WTC11 (cell line): Measurements from ENCODE around the gene RDH8. TPM values are rescaled to one million over a fixed set of nuclear protein-coding genes. Genes with fewer than 3 reads are reported as not detected.

Source experiments
- ATAC-seq: fragments of 200-7000 bp; cut with Tn5 transposase; 2 replicates; pipeline ENCODE4 v1.10.0; 2021; ENCODE audit warnings: mild to moderate bottlenecking, moderate library complexity
- CTCF ChIA-PET: fragments of 300-600 bp; sonication (Branson Sonifier 250); formaldehyde crosslinking; loops from one replicate; lab custom pipeline; 2021; ENCODE audit warnings: antibody characterized with exemption; lab: Charles Lee
- POLR2A ChIA-PET: fragments of 350-600 bp; sonication (Branson Sonifier 250); formaldehyde crosslinking; loops from one replicate; lab custom pipeline; 2021; ENCODE audit warnings: antibody characterized with exemption; lab: Charles Lee
- DNase-seq: peaks from one replicate; pipeline ENCODE4 v3.0.0; 2021; ENCODE audit warnings: low spot score
- H3K27ac Mint-ChIP-seq: 2 replicates; pipeline ENCODE4 v1.8.0; 2021; ENCODE audit warnings: mixed read lengths
- H3K27me3 Mint-ChIP-seq: 2 replicates; pipeline ENCODE4 v1.8.0; 2021; ENCODE audit warnings: low read depth, mild to moderate bottlenecking, moderate library complexity, mixed read lengths
- H3K36me3 Mint-ChIP-seq: 2 replicates; pipeline ENCODE4 v1.8.0; 2021; ENCODE audit warnings: mixed read lengths
- H3K4me1 Mint-ChIP-seq: 2 replicates; pipeline ENCODE4 v1.8.0; 2022; ENCODE audit warnings: mixed read lengths
- H3K4me3 Mint-ChIP-seq: 2 replicates; pipeline ENCODE4 v1.8.0; 2021; ENCODE audit warnings: mild to moderate bottlenecking, moderate library complexity, mixed read lengths
- H3K9me3 Mint-ChIP-seq: 2 replicates; pipeline ENCODE4 v1.8.0; 2021; ENCODE audit warnings: mixed read lengths
- ATF1 ChIP-seq: sonication (generic); formaldehyde crosslinking; IDR thresholded peaks from 2 replicates; pipeline ENCODE4 v1.8.1; 2023; ENCODE audit warnings: mild to moderate bottlenecking, moderate library complexity, missing genetic modification reagents
- FOXJ3 ChIP-seq: sonication (generic); formaldehyde crosslinking; IDR thresholded peaks from 2 replicates; pipeline ENCODE4 v1.9.0; 2021; ENCODE audit warnings: missing genetic modification reagents, mild to moderate bottlenecking, borderline replicate concordance
- FOXK1 ChIP-seq: sonication (generic); formaldehyde crosslinking; IDR thresholded peaks from 2 replicates; pipeline ENCODE4 v1.8.0; 2022; ENCODE audit warnings: mild to moderate bottlenecking, moderate library complexity, missing genetic modification reagents
- MXD4 ChIP-seq: fragments of 250-450 bp; sonication (Bioruptor Pico); IDR thresholded peaks from 2 replicates; pipeline ENCODE4 v1.8.0; 2021; ENCODE audit warnings: mild to moderate bottlenecking, moderate library complexity, borderline replicate concordance
- MYBL2 ChIP-seq: sonication (generic); formaldehyde crosslinking; IDR thresholded peaks from 2 replicates; pipeline ENCODE4 v1.8.1; 2023; ENCODE audit warnings: mild to moderate bottlenecking, moderate library complexity, missing genetic modification reagents
- NFE2L1 ChIP-seq: sonication (generic); formaldehyde crosslinking; IDR thresholded peaks from 2 replicates; pipeline ENCODE4 v1.8.1; 2023; ENCODE audit warnings: missing genetic modification reagents
- SMAD3 ChIP-seq: sonication (generic); formaldehyde crosslinking; IDR thresholded peaks from 2 replicates; pipeline ENCODE4 v1.8.0; 2022; ENCODE audit warnings: missing genetic modification reagents, mild to moderate bottlenecking, borderline replicate concordance
- SP1 ChIP-seq: sonication (generic); formaldehyde crosslinking; conservative IDR thresholded peaks from 2 replicates; pipeline ENCODE4 v1.8.1; 2022; ENCODE audit warnings: missing genetic modification reagents
- ZNF219 ChIP-seq: sonication (generic); formaldehyde crosslinking; IDR thresholded peaks from 2 replicates; pipeline ENCODE4 v1.8.0; 2023; ENCODE audit warnings: missing genetic modification reagents, mild to moderate bottlenecking, borderline replicate concordance
- ZNF416 ChIP-seq: fragments of 250-450 bp; sonication (Bioruptor Pico); IDR thresholded peaks from 2 replicates; pipeline ENCODE4 v1.9.0; 2021; ENCODE audit warnings: mild to moderate bottlenecking, inconsistent platforms
- ZNF671 ChIP-seq: fragments of 250-450 bp; sonication (Bioruptor Pico); IDR thresholded peaks from 2 replicates; pipeline ENCODE4 v1.8.0; 2021; ENCODE audit warnings: mild to moderate bottlenecking
- total RNA-seq: library from RNA; stranded (reverse); gene quantifications from 3 replicates; pipeline ENCODE4 v1.2.3, GENCODE V29; 2021
- TF ChIP-seq, protein P1 (sequence below): fragments of 250-450 bp; sonication (Bioruptor Pico); IDR thresholded peaks from 2 replicates; pipeline ENCODE4 v1.8.0; 2021; ENCODE audit warnings: mild to moderate bottlenecking
- TF ChIP-seq, protein P2 (sequence below): sonication (generic); formaldehyde crosslinking; IDR thresholded peaks from 2 replicates; pipeline ENCODE4 v1.8.1; 2023; ENCODE audit warnings: mild to moderate bottlenecking, missing genetic modification reagents
- TF ChIP-seq, protein P3 (sequence below): sonication (generic); formaldehyde crosslinking; conservative IDR thresholded peaks from 2 replicates; pipeline ENCODE4 v1.8.1; 2023; ENCODE audit warnings: mild to moderate bottlenecking, low read depth, missing genetic modification reagents, moderate library complexity
- TF ChIP-seq, protein P4 (sequence below): sonication (generic); formaldehyde crosslinking; IDR thresholded peaks from 2 replicates; pipeline ENCODE4 v1.8.1; 2023; ENCODE audit warnings: mild to moderate bottlenecking, missing genetic modification reagents, moderate library complexity
- TF ChIP-seq, protein P5 (sequence below): fragments of 200-600 bp; IDR thresholded peaks from 2 replicates; pipeline ENCODE4 v1.8.0; 2022; ENCODE audit warnings: antibody characterized with exemption

Gene RDH8
- total RNA-seq, 1 experiment from 2014 or later, result not detected

DNA sequence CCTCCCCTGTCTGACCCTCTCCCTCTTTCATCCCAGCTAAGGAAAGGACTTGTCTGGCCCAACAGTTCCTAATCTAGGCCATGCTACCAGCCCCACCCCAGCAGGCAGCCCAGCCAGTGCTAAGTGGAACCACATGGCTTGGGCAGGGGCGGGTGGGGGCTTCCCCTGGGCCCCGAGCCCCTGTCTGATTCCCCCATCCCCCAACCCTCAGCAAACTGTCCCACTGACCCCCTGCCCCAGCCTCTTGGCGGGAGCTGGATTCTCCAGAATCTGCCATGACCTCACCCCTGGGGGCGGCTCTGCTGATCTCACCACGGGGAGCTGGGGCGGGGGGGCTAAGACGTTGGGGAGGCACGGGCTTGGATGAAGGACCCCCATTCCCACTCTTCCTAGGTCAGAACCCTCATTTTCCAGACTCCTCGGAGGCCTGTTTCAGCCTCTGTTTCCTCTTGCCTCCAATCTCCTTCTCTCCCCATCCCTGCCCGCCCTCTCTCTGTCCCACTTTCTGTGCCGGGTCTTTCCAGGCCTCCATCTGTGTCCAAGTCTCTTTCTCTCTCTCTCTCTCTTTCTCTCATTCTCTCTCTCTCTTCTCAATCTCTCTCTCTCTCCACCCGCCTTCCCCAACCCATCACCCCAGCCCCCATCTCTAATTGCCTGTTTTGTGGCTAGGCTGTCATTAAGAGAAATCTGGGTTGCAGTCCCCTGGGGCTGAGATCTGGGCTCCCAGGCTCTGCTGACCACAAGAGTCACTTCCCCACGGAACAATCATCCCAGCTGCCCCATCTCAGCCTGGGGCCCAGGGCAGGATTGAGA is 5.7 kb upstream of the RDH8 start:
- ATAC-seq (no peak), DNase-seq (no peak)
- no peaks in the 10 kb centered on the region for H3K9me3 Mint-ChIP-seq
- ChIA-PET POLR2A (interaction anchor here (0.6 kb wide), 1 partner anchor 1865 kb away, joined by 6 read pairs; no protein-coding TSS in a partner anchor), CTCF (interaction anchor here (0.6 to 2.9 kb wide), 3 partner anchors 20 to 867 kb away, joined by 3 to 13 read pairs (median 4); no protein-coding TSS in a partner anchor)
- no peak overlapping the region for H3K27ac Mint-ChIP-seq
- peaks cover 10% of the 10 kb centered on the region for H3K4me1 Mint-ChIP-seq
- H3K27me3 Mint-ChIP-seq, result peaks cover 57% of the 10 kb centered on the region
- no peaks in the 10 kb centered on the region for H3K36me3 Mint-ChIP-seq
- TF ChIP-seq, protein P1, sequence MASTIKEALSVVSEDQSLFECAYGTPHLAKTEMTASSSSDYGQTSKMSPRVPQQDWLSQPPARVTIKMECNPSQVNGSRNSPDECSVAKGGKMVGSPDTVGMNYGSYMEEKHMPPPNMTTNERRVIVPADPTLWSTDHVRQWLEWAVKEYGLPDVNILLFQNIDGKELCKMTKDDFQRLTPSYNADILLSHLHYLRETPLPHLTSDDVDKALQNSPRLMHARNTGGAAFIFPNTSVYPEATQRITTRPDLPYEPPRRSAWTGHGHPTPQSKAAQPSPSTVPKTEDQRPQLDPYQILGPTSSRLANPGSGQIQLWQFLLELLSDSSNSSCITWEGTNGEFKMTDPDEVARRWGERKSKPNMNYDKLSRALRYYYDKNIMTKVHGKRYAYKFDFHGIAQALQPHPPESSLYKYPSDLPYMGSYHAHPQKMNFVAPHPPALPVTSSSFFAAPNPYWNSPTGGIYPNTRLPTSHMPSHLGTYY, result no peak
- TF ChIP-seq, protein P2, sequence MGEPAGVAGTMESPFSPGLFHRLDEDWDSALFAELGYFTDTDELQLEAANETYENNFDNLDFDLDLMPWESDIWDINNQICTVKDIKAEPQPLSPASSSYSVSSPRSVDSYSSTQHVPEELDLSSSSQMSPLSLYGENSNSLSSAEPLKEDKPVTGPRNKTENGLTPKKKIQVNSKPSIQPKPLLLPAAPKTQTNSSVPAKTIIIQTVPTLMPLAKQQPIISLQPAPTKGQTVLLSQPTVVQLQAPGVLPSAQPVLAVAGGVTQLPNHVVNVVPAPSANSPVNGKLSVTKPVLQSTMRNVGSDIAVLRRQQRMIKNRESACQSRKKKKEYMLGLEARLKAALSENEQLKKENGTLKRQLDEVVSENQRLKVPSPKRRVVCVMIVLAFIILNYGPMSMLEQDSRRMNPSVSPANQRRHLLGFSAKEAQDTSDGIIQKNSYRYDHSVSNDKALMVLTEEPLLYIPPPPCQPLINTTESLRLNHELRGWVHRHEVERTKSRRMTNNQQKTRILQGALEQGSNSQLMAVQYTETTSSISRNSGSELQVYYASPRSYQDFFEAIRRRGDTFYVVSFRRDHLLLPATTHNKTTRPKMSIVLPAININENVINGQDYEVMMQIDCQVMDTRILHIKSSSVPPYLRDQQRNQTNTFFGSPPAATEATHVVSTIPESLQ (CRISPR knock-in tag), result no peak
- TF ChIP-seq MXD4 (CRISPR knock-in tag), result no peak
- TF ChIP-seq, protein P3, sequence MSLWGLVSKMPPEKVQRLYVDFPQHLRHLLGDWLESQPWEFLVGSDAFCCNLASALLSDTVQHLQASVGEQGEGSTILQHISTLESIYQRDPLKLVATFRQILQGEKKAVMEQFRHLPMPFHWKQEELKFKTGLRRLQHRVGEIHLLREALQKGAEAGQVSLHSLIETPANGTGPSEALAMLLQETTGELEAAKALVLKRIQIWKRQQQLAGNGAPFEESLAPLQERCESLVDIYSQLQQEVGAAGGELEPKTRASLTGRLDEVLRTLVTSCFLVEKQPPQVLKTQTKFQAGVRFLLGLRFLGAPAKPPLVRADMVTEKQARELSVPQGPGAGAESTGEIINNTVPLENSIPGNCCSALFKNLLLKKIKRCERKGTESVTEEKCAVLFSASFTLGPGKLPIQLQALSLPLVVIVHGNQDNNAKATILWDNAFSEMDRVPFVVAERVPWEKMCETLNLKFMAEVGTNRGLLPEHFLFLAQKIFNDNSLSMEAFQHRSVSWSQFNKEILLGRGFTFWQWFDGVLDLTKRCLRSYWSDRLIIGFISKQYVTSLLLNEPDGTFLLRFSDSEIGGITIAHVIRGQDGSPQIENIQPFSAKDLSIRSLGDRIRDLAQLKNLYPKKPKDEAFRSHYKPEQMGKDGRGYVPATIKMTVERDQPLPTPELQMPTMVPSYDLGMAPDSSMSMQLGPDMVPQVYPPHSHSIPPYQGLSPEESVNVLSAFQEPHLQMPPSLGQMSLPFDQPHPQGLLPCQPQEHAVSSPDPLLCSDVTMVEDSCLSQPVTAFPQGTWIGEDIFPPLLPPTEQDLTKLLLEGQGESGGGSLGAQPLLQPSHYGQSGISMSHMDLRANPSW (CRISPR knock-in tag), result no peak
- TF ChIP-seq SP1 (CRISPR knock-in tag), result no peak
- no peak for TF ChIP-seq ZNF219 (CRISPR knock-in tag)
- no peak for TF ChIP-seq MYBL2 (CRISPR knock-in tag)
- TF ChIP-seq, protein P4, sequence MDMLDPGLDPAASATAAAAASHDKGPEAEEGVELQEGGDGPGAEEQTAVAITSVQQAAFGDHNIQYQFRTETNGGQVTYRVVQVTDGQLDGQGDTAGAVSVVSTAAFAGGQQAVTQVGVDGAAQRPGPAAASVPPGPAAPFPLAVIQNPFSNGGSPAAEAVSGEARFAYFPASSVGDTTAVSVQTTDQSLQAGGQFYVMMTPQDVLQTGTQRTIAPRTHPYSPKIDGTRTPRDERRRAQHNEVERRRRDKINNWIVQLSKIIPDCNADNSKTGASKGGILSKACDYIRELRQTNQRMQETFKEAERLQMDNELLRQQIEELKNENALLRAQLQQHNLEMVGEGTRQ (CRISPR knock-in tag), result no peak
- no peak for TF ChIP-seq ZNF671 (CRISPR knock-in tag)
- TF ChIP-seq SMAD3 (CRISPR knock-in tag), result no peak
- TF ChIP-seq, protein P5, sequence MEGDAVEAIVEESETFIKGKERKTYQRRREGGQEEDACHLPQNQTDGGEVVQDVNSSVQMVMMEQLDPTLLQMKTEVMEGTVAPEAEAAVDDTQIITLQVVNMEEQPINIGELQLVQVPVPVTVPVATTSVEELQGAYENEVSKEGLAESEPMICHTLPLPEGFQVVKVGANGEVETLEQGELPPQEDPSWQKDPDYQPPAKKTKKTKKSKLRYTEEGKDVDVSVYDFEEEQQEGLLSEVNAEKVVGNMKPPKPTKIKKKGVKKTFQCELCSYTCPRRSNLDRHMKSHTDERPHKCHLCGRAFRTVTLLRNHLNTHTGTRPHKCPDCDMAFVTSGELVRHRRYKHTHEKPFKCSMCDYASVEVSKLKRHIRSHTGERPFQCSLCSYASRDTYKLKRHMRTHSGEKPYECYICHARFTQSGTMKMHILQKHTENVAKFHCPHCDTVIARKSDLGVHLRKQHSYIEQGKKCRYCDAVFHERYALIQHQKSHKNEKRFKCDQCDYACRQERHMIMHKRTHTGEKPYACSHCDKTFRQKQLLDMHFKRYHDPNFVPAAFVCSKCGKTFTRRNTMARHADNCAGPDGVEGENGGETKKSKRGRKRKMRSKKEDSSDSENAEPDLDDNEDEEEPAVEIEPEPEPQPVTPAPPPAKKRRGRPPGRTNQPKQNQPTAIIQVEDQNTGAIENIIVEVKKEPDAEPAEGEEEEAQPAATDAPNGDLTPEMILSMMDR, result no peak
- TF ChIP-seq FOXK1 (CRISPR knock-in tag), result no peak
- no peak for TF ChIP-seq NFE2L1 (CRISPR knock-in tag)
- no peak for TF ChIP-seq ZNF416 (CRISPR knock-in tag)
- no peak for TF ChIP-seq ATF1
- TF ChIP-seq FOXJ3 (CRISPR knock-in tag), result no peak
- H3K4me3 Mint-ChIP-seq, result no peak overlapping the region
